Muscle layer of duodenum (tissue), 2 donors: ENCODE data around the gene SSX4.
"Not testable (repeated sequence)": the region's sequence is repeated elsewhere in the genome, so short reads cannot be mapped to it uniquely, and the experiment has no call there.

Source experiments
- H3K27ac ChIP-seq: one replicate; pipeline ENCODE4 v1.7.0; 2013; ENCODE audit warnings: mild to moderate bottlenecking, low read length
- H3K27me3 ChIP-seq: one replicate; pipeline ENCODE4 v1.7.0; 2013; ENCODE audit warnings: low read depth, mild to moderate bottlenecking, control low read depth, low read length
- H3K36me3 ChIP-seq, 2 donors: one replicate each; pipeline ENCODE4 v1.7.0; 2013; ENCODE audit warnings: low read length in 2 of 2, control low read depth in 1 of 2, mild to moderate bottlenecking in 1 of 2; ENCODE audit not compliant: insufficient read depth in 2 of 2, control insufficient read depth in 1 of 2
- H3K4me1 ChIP-seq, 2 donors: one replicate each; pipeline ENCODE4 v1.7.0; 2013; ENCODE audit warnings: low read length in 2 of 2, mild to moderate bottlenecking in 2 of 2, control low read depth in 1 of 2, moderate library complexity in 1 of 2; ENCODE audit not compliant: insufficient read depth in 2 of 2, control insufficient read depth in 1 of 2
- H3K4me3 ChIP-seq, 2 donors: one replicate each; pipeline ENCODE4 v1.7.0; 2013; ENCODE audit warnings: low read length in 2 of 2, low read depth in 1 of 2, mild to moderate bottlenecking in 1 of 2
- H3K9me3 ChIP-seq, 2 donors: one replicate each; pipeline ENCODE4 v1.7.0; 2013; ENCODE audit warnings: low read length in 2 of 2, control low read depth in 1 of 2, mild to moderate bottlenecking in 1 of 2; ENCODE audit not compliant: control insufficient read depth in 1 of 2
- donor health status: healthy.

Gene SSX4

GRCh38 chrX:48429606-48430005 is 46.3 kb downstream of the SSX4 start:
- H3K9me3 ChIP-seq, H3K27ac ChIP-seq, H3K27me3 ChIP-seq, H3K4me1 ChIP-seq, H3K36me3 ChIP-seq, H3K4me3 ChIP-seq: not testable (repeated sequence)

GRCh38 chrX:48430166-48430565 is 46.8 kb downstream of the SSX4 start:
- H3K27me3 ChIP-seq, H3K4me3 ChIP-seq, H3K9me3 ChIP-seq, H3K36me3 ChIP-seq, H3K27ac ChIP-seq, H3K4me1 ChIP-seq: not testable (repeated sequence)

- not testable (repeated sequence) for H3K9me3 ChIP-seq, H3K36me3 ChIP-seq, H3K27me3 ChIP-seq, H3K4me1 ChIP-seq, H3K4me3 ChIP-seq, H3K27ac ChIP-seq
These were observed 50.4 kb downstream of the SSX4 start for GRCh38 chrX:48433713-48434112.
